ENCODE results near the gene DNAJC7. TPM values are rescaled to one million over a fixed set of nuclear protein-coding genes. Genes with fewer than 3 reads are reported as not detected.
A peak's percentile ranks its signal among the peaks of the same experiment; 100 is the strongest.

Gene DNAJC7
- total and polyA plus RNA-seq, 9 of the 15 experiments (the other 6 are each of a cell fraction or from before 2014, with no cell fraction given), result 85.8 to 262 (median 157) TPM

DNA sequence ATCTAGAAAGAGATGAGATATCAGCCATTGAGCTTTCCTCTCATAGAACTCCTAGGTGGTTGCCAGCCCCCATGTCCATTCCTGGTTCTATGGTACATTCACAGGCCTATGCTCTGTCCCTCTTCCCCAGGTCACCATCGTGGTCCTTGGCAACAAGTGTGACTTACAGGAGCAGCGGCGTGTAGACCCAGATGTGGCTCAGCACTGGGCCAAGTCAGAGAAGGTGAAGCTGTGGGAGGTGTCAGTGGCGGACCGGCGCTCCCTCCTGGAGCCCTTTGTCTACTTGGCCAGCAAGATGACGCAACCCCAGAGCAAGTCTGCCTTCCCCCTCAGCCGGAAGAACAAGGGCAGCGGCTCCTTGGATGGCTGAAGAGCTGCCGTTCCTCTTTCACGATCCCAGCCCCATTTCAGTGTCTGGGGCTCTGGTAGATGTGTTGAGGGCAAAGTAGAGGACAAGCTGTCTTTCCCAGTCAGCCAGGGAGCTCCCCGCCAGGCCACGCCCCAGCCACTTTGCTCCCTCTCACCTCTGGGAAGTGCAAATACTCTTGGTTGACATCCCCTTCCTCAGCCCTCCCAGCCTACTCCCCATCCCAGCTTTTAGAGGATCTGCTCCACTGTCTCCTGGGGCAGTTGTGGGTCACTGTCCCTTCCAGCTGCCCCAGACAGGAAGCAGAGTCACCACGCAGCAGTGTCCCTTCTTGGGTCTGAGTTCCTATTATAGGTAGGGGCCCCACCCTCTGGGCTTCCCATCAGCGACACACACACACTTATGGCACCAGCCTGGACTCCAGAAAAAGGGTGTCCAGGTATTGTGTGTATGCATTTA is 6.5 kb upstream of the DNAJC7 start (continued):
- no peak for TF ChIP-seq CLOCK (CRISPR knock-in tag; IDR thresholded peaks at IDR 0.05; ENCODE audit: borderline replicate concordance)
- TF ChIP-seq, protein P1, sequence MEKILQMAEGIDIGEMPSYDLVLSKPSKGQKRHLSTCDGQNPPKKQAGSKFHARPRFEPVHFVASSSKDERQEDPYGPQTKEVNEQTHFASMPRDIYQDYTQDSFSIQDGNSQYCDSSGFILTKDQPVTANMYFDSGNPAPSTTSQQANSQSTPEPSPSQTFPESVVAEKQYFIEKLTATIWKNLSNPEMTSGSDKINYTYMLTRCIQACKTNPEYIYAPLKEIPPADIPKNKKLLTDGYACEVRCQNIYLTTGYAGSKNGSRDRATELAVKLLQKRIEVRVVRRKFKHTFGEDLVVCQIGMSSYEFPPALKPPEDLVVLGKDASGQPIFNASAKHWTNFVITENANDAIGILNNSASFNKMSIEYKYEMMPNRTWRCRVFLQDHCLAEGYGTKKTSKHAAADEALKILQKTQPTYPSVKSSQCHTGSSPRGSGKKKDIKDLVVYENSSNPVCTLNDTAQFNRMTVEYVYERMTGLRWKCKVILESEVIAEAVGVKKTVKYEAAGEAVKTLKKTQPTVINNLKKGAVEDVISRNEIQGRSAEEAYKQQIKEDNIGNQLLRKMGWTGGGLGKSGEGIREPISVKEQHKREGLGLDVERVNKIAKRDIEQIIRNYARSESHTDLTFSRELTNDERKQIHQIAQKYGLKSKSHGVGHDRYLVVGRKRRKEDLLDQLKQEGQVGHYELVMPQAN (IDR thresholded peaks at IDR 0.05; ENCODE audit: borderline replicate concordance), result no peak
- TF ChIP-seq TCF3 (CRISPR knock-in tag; IDR thresholded peaks at IDR 0.05), result no peak
- peak; percentile 30; the same call in 1 of the 2 replicates for TF ChIP-seq ZBTB12 (CRISPR knock-in tag; IDR thresholded peaks at IDR 0.05)
- no peak; the same call in 1 of the 2 replicates for TF ChIP-seq HDAC8 (tag; IDR thresholded peaks at IDR 0.05)
- TF ChIP-seq MAFF (IDR thresholded peaks at IDR 0.05; ENCODE audit: low read length), result no peak
- TF ChIP-seq XRCC5 (IDR thresholded peaks at IDR 0.05; ENCODE audit: low read depth, low read length), result no peak
- TF ChIP-seq ZMIZ1 (IDR thresholded peaks at IDR 0.05; ENCODE audit: low read depth in 2 of 2, low read length in 2 of 2), result no peak; a peak in 1 of 4 replicates
- no peak; the same call in 1 of the 2 replicates for TF ChIP-seq ZNF41 (CRISPR knock-in tag; conservative IDR thresholded peaks at IDR 0.05)
- TF ChIP-seq RBM34 (IDR thresholded peaks at IDR 0.05; ENCODE audit: borderline replicate concordance, insufficient read depth, low read length), result no peak
- TF ChIP-seq MEF2A (IDR thresholded peaks at IDR 0.05; ENCODE audit: control insufficient read depth, low read depth, low read length), result no peak
- peak; percentile 93 for TF ChIP-seq SMAD4 (CRISPR knock-in tag; conservative IDR thresholded peaks at IDR 0.05)
- TF ChIP-seq BCOR (IDR thresholded peaks at IDR 0.05), result no peak
- TF ChIP-seq ZNF764 (CRISPR knock-in tag; IDR thresholded peaks at IDR 0.05; ENCODE audit: low read depth), result no peak
- TF ChIP-seq STAG1 (CRISPR knock-in tag; IDR thresholded peaks at IDR 0.05; ENCODE audit: borderline replicate concordance), result no peak
- no peak for TF ChIP-seq ZNF551 (CRISPR knock-in tag; IDR thresholded peaks at IDR 0.05)
- peak in 1 of 2 experiments; percentile 62; a peak in 1 of 4 replicates for TF ChIP-seq TEAD1 (CRISPR knock-in tag; IDR thresholded peaks at IDR 0.05)
- no peak for TF ChIP-seq ZNF282 (CRISPR knock-in tag; IDR thresholded peaks at IDR 0.05)
